Measurements from ENCODE around the gene MTERF1.

DNA sequence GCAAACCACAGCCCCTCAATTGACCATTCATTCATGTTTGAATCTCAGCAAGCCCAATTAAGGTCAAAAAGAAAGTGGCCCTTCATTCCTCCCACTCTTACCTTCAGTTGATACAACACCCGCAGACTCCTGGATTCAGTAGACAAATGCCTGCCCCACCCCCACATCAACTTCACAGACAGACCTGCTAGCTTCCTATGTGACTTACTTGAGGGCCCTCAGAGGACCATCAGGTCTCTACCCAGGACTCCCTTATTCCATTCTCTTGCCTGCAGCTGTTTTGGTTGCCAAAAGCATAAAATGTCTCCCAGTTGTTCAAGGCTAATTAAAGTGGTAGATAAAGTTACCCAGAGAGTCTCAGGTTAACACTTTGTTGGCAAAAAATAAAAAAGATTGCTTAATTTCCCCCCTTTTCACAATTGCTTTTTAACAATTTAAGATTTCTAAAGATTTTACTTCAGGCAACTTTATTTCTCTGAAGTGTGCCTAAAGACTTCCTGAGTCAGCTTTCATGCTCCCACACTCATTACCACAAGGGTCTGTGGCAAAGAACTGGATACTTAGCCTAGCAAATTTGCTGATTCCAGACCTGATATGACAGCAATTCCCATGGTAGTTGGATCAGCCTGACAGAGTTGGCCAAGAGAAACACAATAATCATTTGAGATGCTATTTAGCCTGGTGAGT, 3.3 kb upstream of the MTERF1 start:
- TF ChIP-seq, protein P1, sequence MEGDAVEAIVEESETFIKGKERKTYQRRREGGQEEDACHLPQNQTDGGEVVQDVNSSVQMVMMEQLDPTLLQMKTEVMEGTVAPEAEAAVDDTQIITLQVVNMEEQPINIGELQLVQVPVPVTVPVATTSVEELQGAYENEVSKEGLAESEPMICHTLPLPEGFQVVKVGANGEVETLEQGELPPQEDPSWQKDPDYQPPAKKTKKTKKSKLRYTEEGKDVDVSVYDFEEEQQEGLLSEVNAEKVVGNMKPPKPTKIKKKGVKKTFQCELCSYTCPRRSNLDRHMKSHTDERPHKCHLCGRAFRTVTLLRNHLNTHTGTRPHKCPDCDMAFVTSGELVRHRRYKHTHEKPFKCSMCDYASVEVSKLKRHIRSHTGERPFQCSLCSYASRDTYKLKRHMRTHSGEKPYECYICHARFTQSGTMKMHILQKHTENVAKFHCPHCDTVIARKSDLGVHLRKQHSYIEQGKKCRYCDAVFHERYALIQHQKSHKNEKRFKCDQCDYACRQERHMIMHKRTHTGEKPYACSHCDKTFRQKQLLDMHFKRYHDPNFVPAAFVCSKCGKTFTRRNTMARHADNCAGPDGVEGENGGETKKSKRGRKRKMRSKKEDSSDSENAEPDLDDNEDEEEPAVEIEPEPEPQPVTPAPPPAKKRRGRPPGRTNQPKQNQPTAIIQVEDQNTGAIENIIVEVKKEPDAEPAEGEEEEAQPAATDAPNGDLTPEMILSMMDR (IDR thresholded peaks at IDR 0.05; ENCODE audit: low read length) = no peak
- no peak for TF ChIP-seq EZH2 (optimal IDR thresholded peaks at IDR 0.05; ENCODE audit: low read depth, low read length)

All from MM.1S (cell line).